Tibial nerve (tissue), 3 donors: ENCODE data around the gene FTCD.

ENCODE experiments used
- POLR2A ChIP-seq, 2 donors: fragments of 450-650 bp; IDR thresholded peaks; one replicate each; pipeline ENCODE4 v1.6.1; 2017; ENCODE audit warnings: antibody characterized with exemption in 2 of 2, mild to moderate bottlenecking in 2 of 2, moderate library complexity in 2 of 2
- TF ChIP-seq, protein P1 (sequence below), 5 experiments: fragments of 200-600 bp in 3 of 5; fragments of 450-650 bp in 2 of 5; sonication (generic) in 3 of 5; IDR thresholded peaks; one replicate each; pipeline ENCODE4 v1.5.1; 2016 to 2019; ENCODE audit warnings: antibody characterized with exemption in 5 of 5, mild to moderate bottlenecking in 3 of 5, moderate library complexity in 2 of 5

DNA sequence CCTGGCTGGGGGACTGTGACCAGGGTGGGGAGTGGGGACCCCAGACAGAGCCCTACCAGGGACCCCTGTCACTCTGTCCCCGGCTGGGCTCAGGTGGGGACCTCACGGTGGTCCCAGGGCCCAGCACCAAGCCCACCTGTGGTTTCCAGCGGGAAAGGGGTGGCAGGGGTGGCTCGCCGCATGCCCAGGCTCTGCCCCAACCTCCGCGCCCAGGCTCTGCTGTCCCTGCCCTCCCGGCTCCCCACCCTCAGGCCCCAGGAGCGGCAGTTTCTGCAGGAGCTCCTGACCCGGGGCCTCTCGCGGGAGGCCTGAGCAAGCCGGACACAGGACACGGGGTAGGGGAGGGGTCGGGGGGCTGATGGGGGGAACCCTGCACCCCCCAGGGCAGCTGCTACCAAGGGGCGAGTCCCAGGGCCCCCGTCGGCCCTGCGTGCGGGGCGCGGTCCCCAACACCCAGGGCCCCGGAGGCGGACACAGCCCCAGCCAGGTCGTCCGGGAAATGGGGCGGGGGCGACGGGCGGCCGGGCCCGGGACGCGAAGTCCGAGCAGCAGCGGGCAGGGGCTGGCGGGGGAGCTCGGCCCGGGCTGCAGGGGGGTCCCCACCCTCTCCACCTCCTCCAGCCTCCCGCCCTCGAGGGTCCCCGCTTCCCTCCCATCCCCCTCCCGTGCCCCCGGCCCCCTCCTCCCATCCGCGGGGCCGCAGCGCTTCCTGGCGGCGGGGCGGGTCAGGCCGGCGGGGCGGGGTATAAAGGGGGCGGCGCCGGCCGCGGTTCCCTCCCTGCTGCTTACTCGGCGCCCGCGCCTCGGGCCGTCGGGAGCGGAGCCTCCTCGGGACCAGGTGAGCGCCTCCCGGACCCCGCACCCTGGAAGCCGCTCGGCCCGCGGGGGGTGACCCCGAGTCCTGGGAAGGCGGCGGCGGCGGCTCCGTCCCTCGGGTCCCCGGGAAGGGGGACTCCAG is 57.8 kb downstream of the FTCD start, which contains the start of gene COL6A2:
- TF ChIP-seq, protein P1, sequence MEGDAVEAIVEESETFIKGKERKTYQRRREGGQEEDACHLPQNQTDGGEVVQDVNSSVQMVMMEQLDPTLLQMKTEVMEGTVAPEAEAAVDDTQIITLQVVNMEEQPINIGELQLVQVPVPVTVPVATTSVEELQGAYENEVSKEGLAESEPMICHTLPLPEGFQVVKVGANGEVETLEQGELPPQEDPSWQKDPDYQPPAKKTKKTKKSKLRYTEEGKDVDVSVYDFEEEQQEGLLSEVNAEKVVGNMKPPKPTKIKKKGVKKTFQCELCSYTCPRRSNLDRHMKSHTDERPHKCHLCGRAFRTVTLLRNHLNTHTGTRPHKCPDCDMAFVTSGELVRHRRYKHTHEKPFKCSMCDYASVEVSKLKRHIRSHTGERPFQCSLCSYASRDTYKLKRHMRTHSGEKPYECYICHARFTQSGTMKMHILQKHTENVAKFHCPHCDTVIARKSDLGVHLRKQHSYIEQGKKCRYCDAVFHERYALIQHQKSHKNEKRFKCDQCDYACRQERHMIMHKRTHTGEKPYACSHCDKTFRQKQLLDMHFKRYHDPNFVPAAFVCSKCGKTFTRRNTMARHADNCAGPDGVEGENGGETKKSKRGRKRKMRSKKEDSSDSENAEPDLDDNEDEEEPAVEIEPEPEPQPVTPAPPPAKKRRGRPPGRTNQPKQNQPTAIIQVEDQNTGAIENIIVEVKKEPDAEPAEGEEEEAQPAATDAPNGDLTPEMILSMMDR (IDR thresholded peaks at IDR 0.05): peak in 4 of 5 experiments; percentile 24 to 64 (median 44)
- peak; percentile 25 to 64 for TF ChIP-seq POLR2A (IDR thresholded peaks at IDR 0.05)
